HepG2 (cell line): ENCODE results near the gene SMARCA2. TPM values are rescaled to one million over a fixed set of nuclear protein-coding genes. Genes with fewer than 3 reads are reported as not detected.

Experiments used
- CBX1 ChIP-seq: IDR thresholded peaks from one replicate; pipeline ENCODE4 v1.6.1; 2016; ENCODE audit warnings: antibody characterized with exemption, low read depth
- FOXA3 ChIP-seq: IDR thresholded peaks from 2 replicates; pipeline ENCODE4 v1.6.1; 2016; ENCODE audit warnings: missing genetic modification reagents, missing compliant biosample characterization
- LCORL ChIP-seq, 2 experiments: fragments of 450-650 bp in 1 of 2; sonication (generic) in 1 of 2; formaldehyde crosslinking in 1 of 2; IDR thresholded peaks; 2 replicates each; pipeline versions ENCODE4 v1.5.0 to v1.6.1; 2017 to 2020; ENCODE audit warnings: antibody characterized with exemption in 1 of 2, missing genetic modification reagents in 1 of 2
- RFXAP ChIP-seq: sonication (generic); formaldehyde crosslinking; IDR thresholded peaks from 2 replicates; pipeline ENCODE4 v1.4.0; 2020; ENCODE audit warnings: missing genetic modification reagents, borderline replicate concordance
- ZBTB7A ChIP-seq: sonication (generic); formaldehyde crosslinking; IDR thresholded peaks from 2 replicates; pipeline ENCODE4 v1.8.0; 2022; ENCODE audit warnings: mild to moderate bottlenecking, missing genetic modification reagents
- ZFYVE20 ChIP-seq: sonication (generic); formaldehyde crosslinking; IDR thresholded peaks from 2 replicates; pipeline ENCODE4 v1.8.0; 2023; ENCODE audit warnings: low read depth, mild to moderate bottlenecking, moderate library complexity, missing genetic modification reagents, borderline replicate concordance
- polyA plus RNA-seq, 8 experiments: library from polyadenylated mRNA; depleted of rRNA in 3 of 8; stranded (reverse) in 7 of 8; unstranded in 1 of 8; fragments of >200 nt; fragmentation: Illumina TruSeq in 4 of 8; extraction: Trizol in 4 of 8; gene quantifications; 2 replicates each; pipeline versions ENCODE4 v1.2.1 to v1.2.3, GENCODE V29; 2011 to 2016; ENCODE audit warnings: low read depth in 4 of 8, missing spikeins in 1 of 8, mixed read lengths in 1 of 8; ENCODE audit not compliant: insufficient read depth in 1 of 8
- total RNA-seq, 5 experiments: library from RNA; depleted of rRNA; stranded (reverse); fragments of >200 nt; fragmentation: Illumina TruSeq; extraction: Trizol; gene quantifications; 2 replicates each; pipeline ENCODE4 v1.2.3, GENCODE V29; 2016; ENCODE audit warnings: low read depth in 1 of 5
- TF ChIP-seq, protein P1 (sequence below): sonication (generic); formaldehyde crosslinking; IDR thresholded peaks from 2 replicates; pipeline ENCODE4 v1.5.0; 2020; ENCODE audit warnings: mild to moderate bottlenecking, missing genetic modification reagents, borderline replicate concordance
- TF ChIP-seq, protein P2 (sequence below): sonication (generic); IDR thresholded peaks from 2 replicates; pipeline ENCODE4 v1.6.1; 2016; ENCODE audit warnings: low read depth, borderline replicate concordance
- TF ChIP-seq, protein P3 (sequence below): sonication (generic); formaldehyde crosslinking; IDR thresholded peaks from 2 replicates; pipeline ENCODE4 v1.9.0; 2021; ENCODE audit warnings: missing genetic modification reagents, mild to moderate bottlenecking, borderline replicate concordance
- TF ChIP-seq, protein P4 (sequence below): sonication (generic); formaldehyde crosslinking; IDR thresholded peaks from 2 replicates; pipeline ENCODE4 v1.4.0; 2020; ENCODE audit warnings: mild to moderate bottlenecking, missing genetic modification reagents, borderline replicate concordance
- TF ChIP-seq, protein P5 (sequence below): sonication (generic); formaldehyde crosslinking; IDR thresholded peaks from 2 replicates; pipeline ENCODE4 v1.4.0; 2020; ENCODE audit warnings: low read depth, mild to moderate bottlenecking, missing genetic modification reagents

Gene SMARCA2
- total and polyA plus RNA-seq, 2 of the 13 experiments (the other 11 are each of a cell fraction or from before 2014, with no cell fraction given): 22.5 to 23.7 TPM

DNA sequence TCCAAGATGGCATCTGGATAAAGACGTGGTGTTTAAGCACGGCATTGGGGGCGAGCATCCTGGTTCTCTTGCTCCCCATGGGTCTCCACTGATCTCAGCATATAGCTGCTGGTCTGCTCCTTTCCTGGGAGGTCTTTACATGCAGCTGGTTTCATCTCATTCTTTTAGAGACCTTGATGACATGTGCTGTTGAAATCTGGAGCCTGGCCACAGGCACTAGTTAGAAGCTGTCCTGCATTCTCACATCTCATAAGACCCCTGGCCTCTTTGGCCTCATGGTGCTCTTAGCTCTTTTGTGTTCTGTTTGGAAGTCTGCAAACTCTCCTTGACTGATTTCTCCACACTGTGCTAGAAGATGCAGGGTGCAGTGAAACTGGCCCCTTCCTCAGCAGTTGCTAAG is 113.0 kb downstream of the SMARCA2 start (continued):
- TF ChIP-seq, protein P1, sequence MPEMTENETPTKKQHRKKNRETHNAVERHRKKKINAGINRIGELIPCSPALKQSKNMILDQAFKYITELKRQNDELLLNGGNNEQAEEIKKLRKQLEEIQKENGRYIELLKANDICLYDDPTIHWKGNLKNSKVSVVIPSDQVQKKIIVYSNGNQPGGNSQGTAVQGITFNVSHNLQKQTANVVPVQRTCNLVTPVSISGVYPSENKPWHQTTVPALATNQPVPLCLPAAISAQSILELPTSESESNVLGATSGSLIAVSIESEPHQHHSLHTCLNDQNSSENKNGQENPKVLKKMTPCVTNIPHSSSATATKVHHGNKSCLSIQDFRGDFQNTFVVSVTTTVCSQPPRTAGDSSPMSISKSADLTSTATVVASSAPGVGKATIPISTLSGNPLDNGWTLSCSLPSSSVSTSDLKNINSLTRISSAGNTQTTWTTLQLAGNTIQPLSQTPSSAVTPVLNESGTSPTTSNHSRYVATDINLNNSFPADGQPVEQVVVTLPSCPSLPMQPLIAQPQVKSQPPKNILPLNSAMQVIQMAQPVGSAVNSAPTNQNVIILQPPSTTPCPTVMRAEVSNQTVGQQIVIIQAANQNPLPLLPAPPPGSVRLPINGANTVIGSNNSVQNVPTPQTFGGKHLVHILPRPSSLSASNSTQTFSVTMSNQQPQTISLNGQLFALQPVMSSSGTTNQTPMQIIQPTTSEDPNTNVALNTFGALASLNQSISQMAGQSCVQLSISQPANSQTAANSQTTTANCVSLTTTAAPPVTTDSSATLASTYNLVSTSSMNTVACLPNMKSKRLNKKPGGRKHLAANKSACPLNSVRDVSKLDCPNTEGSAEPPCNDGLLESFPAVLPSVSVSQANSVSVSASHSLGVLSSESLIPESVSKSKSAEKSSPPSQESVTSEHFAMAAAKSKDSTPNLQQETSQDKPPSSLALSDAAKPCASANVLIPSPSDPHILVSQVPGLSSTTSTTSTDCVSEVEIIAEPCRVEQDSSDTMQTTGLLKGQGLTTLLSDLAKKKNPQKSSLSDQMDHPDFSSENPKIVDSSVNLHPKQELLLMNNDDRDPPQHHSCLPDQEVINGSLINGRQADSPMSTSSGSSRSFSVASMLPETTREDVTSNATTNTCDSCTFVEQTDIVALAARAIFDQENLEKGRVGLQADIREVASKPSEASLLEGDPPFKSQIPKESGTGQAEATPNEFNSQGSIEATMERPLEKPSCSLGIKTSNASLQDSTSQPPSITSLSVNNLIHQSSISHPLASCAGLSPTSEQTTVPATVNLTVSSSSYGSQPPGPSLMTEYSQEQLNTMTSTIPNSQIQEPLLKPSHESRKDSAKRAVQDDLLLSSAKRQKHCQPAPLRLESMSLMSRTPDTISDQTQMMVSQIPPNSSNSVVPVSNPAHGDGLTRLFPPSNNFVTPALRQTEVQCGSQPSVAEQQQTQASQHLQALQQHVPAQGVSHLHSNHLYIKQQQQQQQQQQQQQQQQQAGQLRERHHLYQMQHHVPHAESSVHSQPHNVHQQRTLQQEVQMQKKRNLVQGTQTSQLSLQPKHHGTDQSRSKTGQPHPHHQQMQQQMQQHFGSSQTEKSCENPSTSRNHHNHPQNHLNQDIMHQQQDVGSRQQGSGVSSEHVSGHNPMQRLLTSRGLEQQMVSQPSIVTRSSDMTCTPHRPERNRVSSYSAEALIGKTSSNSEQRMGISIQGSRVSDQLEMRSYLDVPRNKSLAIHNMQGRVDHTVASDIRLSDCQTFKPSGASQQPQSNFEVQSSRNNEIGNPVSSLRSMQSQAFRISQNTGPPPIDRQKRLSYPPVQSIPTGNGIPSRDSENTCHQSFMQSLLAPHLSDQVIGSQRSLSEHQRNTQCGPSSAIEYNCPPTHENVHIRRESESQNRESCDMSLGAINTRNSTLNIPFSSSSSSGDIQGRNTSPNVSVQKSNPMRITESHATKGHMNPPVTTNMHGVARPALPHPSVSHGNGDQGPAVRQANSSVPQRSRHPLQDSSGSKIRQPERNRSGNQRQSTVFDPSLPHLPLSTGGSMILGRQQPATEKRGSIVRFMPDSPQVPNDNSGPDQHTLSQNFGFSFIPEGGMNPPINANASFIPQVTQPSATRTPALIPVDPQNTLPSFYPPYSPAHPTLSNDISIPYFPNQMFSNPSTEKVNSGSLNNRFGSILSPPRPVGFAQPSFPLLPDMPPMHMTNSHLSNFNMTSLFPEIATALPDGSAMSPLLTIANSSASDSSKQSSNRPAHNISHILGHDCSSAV (CRISPR knock-in tag): no peak
- TF ChIP-seq CBX1 (no peak), FOXA3 (no peak), ZFYVE20 (CRISPR knock-in tag) (no peak), ZBTB7A (no peak), RFXAP (no peak), LCORL (IDR thresholded peaks at IDR 0.05) (no peak), LCORL (CRISPR knock-in tag; IDR thresholded peaks at IDR 0.05) (no peak)
- TF ChIP-seq, protein P2, sequence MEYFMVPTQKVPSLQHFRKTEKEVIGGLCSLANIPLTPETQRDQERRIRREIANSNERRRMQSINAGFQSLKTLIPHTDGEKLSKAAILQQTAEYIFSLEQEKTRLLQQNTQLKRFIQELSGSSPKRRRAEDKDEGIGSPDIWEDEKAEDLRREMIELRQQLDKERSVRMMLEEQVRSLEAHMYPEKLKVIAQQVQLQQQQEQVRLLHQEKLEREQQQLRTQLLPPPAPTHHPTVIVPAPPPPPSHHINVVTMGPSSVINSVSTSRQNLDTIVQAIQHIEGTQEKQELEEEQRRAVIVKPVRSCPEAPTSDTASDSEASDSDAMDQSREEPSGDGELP: no peak
- TF ChIP-seq, protein P3, sequence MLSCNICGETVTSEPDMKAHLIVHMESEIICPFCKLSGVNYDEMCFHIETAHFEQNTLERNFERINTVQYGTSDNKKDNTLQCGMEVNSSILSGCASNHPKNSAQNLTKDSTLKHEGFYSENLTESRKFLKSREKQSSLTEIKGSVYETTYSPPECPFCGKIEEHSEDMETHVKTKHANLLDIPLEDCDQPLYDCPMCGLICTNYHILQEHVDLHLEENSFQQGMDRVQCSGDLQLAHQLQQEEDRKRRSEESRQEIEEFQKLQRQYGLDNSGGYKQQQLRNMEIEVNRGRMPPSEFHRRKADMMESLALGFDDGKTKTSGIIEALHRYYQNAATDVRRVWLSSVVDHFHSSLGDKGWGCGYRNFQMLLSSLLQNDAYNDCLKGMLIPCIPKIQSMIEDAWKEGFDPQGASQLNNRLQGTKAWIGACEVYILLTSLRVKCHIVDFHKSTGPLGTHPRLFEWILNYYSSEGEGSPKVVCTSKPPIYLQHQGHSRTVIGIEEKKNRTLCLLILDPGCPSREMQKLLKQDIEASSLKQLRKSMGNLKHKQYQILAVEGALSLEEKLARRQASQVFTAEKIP (CRISPR knock-in tag): no peak
- TF ChIP-seq, protein P4, sequence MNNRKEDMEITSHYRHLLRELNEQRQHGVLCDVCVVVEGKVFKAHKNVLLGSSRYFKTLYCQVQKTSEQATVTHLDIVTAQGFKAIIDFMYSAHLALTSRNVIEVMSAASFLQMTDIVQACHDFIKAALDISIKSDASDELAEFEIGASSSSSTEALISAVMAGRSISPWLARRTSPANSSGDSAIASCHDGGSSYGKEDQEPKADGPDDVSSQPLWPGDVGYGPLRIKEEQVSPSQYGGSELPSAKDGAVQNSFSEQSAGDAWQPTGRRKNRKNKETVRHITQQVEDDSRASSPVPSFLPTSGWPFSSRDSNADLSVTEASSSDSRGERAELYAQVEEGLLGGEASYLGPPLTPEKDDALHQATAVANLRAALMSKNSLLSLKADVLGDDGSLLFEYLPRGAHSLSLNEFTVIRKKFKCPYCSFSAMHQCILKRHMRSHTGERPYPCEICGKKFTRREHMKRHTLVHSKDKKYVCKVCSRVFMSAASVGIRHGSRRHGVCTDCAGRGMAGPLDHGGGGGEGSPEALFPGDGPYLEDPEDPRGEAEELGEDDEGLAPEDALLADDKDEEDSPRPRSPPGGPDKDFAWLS: no peak
- TF ChIP-seq, protein P5, sequence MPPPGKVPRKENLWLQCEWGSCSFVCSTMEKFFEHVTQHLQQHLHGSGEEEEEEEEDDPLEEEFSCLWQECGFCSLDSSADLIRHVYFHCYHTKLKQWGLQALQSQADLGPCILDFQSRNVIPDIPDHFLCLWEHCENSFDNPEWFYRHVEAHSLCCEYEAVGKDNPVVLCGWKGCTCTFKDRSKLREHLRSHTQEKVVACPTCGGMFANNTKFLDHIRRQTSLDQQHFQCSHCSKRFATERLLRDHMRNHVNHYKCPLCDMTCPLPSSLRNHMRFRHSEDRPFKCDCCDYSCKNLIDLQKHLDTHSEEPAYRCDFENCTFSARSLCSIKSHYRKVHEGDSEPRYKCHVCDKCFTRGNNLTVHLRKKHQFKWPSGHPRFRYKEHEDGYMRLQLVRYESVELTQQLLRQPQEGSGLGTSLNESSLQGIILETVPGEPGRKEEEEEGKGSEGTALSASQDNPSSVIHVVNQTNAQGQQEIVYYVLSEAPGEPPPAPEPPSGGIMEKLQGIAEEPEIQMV (CRISPR knock-in tag): no peak
